22Rv1 (cell line): ENCODE measurements around the gene FNBP1.

Experiments
- CTCF ChIP-seq: fragments of 450-650 bp; IDR thresholded peaks from 2 replicates; pipeline ENCODE4 v1.5.1; 2017; ENCODE audit warnings: mild to moderate bottlenecking
- ZFX ChIP-seq: fragments of 450-650 bp; IDR thresholded peaks from 2 replicates; pipeline ENCODE4 v1.6.1; 2017; ENCODE audit warnings: antibody characterized with exemption, borderline replicate concordance

DNA sequence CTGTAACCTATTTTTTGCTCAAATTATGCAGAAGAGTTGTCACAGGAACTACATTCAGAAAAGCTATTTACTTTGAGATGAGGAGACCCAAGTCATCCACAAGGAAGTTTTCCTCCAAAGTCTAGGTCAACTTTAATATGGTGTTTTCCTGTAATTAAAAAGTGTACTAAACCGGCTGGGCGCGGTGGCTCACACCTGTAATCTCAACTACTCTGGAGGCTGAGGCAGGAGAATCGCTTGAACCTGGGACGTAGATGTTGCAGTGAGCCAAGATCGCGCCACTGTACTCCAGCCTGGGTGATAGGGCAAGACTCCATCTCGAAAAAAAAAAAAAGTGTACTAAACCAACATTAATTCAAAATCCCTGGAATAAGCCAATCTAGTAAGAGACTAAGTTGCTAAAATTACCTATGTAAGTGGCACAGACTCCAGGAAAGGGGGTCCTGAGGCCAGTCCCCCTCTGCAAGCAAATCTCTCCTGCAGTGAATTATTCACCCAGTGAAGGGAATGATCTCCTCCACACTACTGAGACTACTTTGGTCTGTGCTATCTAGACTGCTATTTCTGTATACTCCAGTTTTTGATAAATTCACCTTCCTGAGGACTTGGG is 38.9 kb downstream of the FNBP1 start:
- TF ChIP-seq CTCF (no peak), ZFX (no peak)
